ENCODE measurements around the gene CHST6.

- TF ChIP-seq SIN3A (IDR thresholded peaks at IDR 0.05; ENCODE audit: borderline replicate concordance, insufficient read depth, low read length) (no peak), POLR2AphosphoS5 (IDR thresholded peaks at IDR 0.05; ENCODE audit: low read depth, low read length) (no peak), TAF1 (IDR thresholded peaks at IDR 0.05; ENCODE audit: borderline replicate concordance, insufficient read depth, low read length) (no peak)
- TF ChIP-seq, protein P1, sequence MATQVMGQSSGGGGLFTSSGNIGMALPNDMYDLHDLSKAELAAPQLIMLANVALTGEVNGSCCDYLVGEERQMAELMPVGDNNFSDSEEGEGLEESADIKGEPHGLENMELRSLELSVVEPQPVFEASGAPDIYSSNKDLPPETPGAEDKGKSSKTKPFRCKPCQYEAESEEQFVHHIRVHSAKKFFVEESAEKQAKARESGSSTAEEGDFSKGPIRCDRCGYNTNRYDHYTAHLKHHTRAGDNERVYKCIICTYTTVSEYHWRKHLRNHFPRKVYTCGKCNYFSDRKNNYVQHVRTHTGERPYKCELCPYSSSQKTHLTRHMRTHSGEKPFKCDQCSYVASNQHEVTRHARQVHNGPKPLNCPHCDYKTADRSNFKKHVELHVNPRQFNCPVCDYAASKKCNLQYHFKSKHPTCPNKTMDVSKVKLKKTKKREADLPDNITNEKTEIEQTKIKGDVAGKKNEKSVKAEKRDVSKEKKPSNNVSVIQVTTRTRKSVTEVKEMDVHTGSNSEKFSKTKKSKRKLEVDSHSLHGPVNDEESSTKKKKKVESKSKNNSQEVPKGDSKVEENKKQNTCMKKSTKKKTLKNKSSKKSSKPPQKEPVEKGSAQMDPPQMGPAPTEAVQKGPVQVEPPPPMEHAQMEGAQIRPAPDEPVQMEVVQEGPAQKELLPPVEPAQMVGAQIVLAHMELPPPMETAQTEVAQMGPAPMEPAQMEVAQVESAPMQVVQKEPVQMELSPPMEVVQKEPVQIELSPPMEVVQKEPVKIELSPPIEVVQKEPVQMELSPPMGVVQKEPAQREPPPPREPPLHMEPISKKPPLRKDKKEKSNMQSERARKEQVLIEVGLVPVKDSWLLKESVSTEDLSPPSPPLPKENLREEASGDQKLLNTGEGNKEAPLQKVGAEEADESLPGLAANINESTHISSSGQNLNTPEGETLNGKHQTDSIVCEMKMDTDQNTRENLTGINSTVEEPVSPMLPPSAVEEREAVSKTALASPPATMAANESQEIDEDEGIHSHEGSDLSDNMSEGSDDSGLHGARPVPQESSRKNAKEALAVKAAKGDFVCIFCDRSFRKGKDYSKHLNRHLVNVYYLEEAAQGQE (IDR thresholded peaks at IDR 0.05; ENCODE audit: insufficient read depth in 1 of 2, low read depth in 2 of 2, low read length in 2 of 2) = no peak
Measured at GRCh38 chr16:75458439-75458838, 36.8 kb downstream of the CHST6 start.

All from PFSK-1 (cell line).